Measurements from ENCODE around the gene FICD. TPM values are rescaled to one million over a fixed set of nuclear protein-coding genes. Genes with fewer than 3 reads are reported as not detected.

The FICD gene
- total and polyA plus RNA-seq, 2 of the 13 experiments (the other 11 are each of a cell fraction or from before 2014, with no cell fraction given) = 0.99 to 3.0 TPM

- TF ChIP-seq, protein P1, sequence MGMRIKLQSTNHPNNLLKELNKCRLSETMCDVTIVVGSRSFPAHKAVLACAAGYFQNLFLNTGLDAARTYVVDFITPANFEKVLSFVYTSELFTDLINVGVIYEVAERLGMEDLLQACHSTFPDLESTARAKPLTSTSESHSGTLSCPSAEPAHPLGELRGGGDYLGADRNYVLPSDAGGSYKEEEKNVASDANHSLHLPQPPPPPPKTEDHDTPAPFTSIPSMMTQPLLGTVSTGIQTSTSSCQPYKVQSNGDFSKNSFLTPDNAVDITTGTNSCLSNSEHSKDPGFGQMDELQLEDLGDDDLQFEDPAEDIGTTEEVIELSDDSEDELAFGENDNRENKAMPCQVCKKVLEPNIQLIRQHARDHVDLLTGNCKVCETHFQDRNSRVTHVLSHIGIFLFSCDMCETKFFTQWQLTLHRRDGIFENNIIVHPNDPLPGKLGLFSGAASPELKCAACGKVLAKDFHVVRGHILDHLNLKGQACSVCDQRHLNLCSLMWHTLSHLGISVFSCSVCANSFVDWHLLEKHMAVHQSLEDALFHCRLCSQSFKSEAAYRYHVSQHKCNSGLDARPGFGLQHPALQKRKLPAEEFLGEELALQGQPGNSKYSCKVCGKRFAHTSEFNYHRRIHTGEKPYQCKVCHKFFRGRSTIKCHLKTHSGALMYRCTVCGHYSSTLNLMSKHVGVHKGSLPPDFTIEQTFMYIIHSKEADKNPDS (CRISPR knock-in tag; IDR thresholded peaks at IDR 0.05) = no peak
- TF ChIP-seq RFXANK (CRISPR knock-in tag; IDR thresholded peaks at IDR 0.05) = no peak
These were observed 49.6 kb downstream of the FICD start (continued) for GRCh38 chr12:108564724-108565123.

GRCh38 chr12:108565146-108565545, 50.1 kb downstream of the FICD start:
- peaks cover 7% of the 10 kb centered on the region for H3K4me1 ChIP-seq (ENCODE audit: insufficient read depth, low read length)
- H2AFZ ChIP-seq (ENCODE audit: low read length) = no peak overlapping the region
- intact Hi-C loops (cut with micrococcal nuclease; ENCODE audit: unreplicated experiment) = no loop called here
- H3K27me3 ChIP-seq (ENCODE audit: control insufficient read depth in 1 of 2, insufficient read depth in 2 of 2, low read length in 2 of 2) = no peaks in the 10 kb centered on the region; a peak in 1 of 5 replicates
- ChIA-PET POLR2A (no interaction called here), CTCF (ENCODE audit: low intra/inter-chr PET ratio, low total read pairs) (interaction anchor here (1.7 to 3.9 kb wide), 2 partner anchors 50 to 53 kb away, joined by 4 to 45 read pairs; no protein-coding TSS in a partner anchor)
- peaks cover 20 to 55% of the 10 kb centered on the region in 2 experiments for H3K36me3 ChIP-seq (replicated peaks in 1 of 2; ENCODE audit: control insufficient read depth in 1 of 2, insufficient read depth in 2 of 2, low read length in 2 of 2)
- FAIRE-seq (no peak), ATAC-seq (no peak), DNase-seq (ENCODE audit: low spot score) (no peak)
- WGBS (ENCODE audit: low lambda C conversion rate) = 96% methylated on average over 3 of the region's 3 CpGs
- H3K4me3 ChIP-seq (replicated peaks in 1 of 3; ENCODE audit: insufficient read depth in 1 of 3, low read depth in 2 of 3, low read length in 3 of 3) = no peak overlapping the region
- no peak overlapping the region for H3K4me2 ChIP-seq (ENCODE audit: low read depth, low read length)
- no peak overlapping the region for H3K9ac ChIP-seq (ENCODE audit: insufficient read depth, low read depth, low read length)
- no peak overlapping the region for H3K27ac ChIP-seq (ENCODE audit: extremely low read length, insufficient read depth, low read length)
- no peaks in the 10 kb centered on the region for H3K9me3 ChIP-seq (ENCODE audit: low read length)
- BruUV-seq (replicated peaks) = no TSS peak
- in situ Hi-C loops (cut with HindIII; ENCODE audit: extremely low pct_ligation_motif_present, low pct_unique_long_range_greater_than_20kb) = loop anchor here (5.0 to 10.0 kb wide), 2 partner anchors 52 to 240 kb away; no protein-coding TSS in a partner anchor
- TF ChIP-seq BHLHE40 (IDR thresholded peaks at IDR 0.05; ENCODE audit: low read length) = no peak
- TF ChIP-seq GRHL1 (CRISPR knock-in tag; conservative IDR thresholded peaks at IDR 0.05) = no peak
- TF ChIP-seq ZNF460 (CRISPR knock-in tag; IDR thresholded peaks at IDR 0.05; ENCODE audit: borderline replicate concordance) = no peak
- no peak for TF ChIP-seq TFAP4 (IDR thresholded peaks at IDR 0.05; ENCODE audit: borderline replicate concordance, low read depth)
- TF ChIP-seq, protein P2, sequence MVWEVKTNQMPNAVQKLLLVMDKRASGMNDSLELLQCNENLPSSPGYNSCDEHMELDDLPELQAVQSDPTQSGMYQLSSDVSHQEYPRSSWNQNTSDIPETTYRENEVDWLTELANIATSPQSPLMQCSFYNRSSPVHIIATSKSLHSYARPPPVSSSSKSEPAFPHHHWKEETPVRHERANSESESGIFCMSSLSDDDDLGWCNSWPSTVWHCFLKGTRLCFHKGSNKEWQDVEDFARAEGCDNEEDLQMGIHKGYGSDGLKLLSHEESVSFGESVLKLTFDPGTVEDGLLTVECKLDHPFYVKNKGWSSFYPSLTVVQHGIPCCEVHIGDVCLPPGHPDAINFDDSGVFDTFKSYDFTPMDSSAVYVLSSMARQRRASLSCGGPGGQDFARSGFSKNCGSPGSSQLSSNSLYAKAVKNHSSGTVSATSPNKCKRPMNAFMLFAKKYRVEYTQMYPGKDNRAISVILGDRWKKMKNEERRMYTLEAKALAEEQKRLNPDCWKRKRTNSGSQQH (CRISPR knock-in tag; IDR thresholded peaks at IDR 0.05; ENCODE audit: low read depth) = no peak
- TF ChIP-seq ZFP36L1 (CRISPR knock-in tag; IDR thresholded peaks at IDR 0.05) = no peak
- TF ChIP-seq HMGA1 (CRISPR knock-in tag; conservative IDR thresholded peaks at IDR 0.05) = no peak
- no peak for TF ChIP-seq ZNF772 (CRISPR knock-in tag; IDR thresholded peaks at IDR 0.05)
- TF ChIP-seq RFX1 (IDR thresholded peaks at IDR 0.05) = no peak
- no peak for TF ChIP-seq LCORL (IDR thresholded peaks at IDR 0.05)
- no peak for TF ChIP-seq LCORL (CRISPR knock-in tag; IDR thresholded peaks at IDR 0.05)
- H3K79me2 ChIP-seq (ENCODE audit: insufficient read depth, low read length) = peaks cover 27% of the 10 kb centered on the region
- H4K20me1 ChIP-seq (ENCODE audit: insufficient read depth, low read length) = no peaks in the 10 kb centered on the region; the same call in 1 of the 2 replicates

Data from HepG2 (cell line).